ENCODE results near the gene CBX8. TPM values are rescaled to one million over a fixed set of nuclear protein-coding genes. Genes with fewer than 3 reads are reported as not detected.
A peak's percentile ranks its signal among the peaks of the same experiment; 100 is the strongest.

The CBX8 gene
- total RNA-seq, 1 donor from 2014 or later = 16.0 TPM

- H3K27ac Mint-ChIP-seq = no peak overlapping the region
- peaks cover 29% of the 10 kb centered on the region for H3K4me1 Mint-ChIP-seq (ENCODE audit: unreplicated experiment)
- DNase-seq (ENCODE audit: extremely low spot score, unreplicated experiment) = no peak
- peaks cover 3% of the 10 kb centered on the region for H3K9me3 Mint-ChIP-seq
- peaks cover 6% of the 10 kb centered on the region for H3K36me3 Mint-ChIP-seq
- no peak for TF ChIP-seq CTCF (conservative IDR thresholded peaks at IDR 0.05)
- peaks cover 21% of the 10 kb centered on the region for H3K27me3 Mint-ChIP-seq
- no peak overlapping the region for H3K4me3 Mint-ChIP-seq
Observed at GRCh38 chr17:79829457-79829856, 32.6 kb upstream of the CBX8 start.

- H3K36me3 Mint-ChIP-seq = peaks cover 6% of the 10 kb centered on the region
- peak overlapping the region; percentile 26 for H3K27ac Mint-ChIP-seq
- peaks cover 23% of the 10 kb centered on the region for H3K27me3 Mint-ChIP-seq
- peaks cover 31% of the 10 kb centered on the region for H3K4me1 Mint-ChIP-seq (ENCODE audit: unreplicated experiment)
- no peak for DNase-seq (ENCODE audit: extremely low spot score, unreplicated experiment)
- no peak overlapping the region for H3K4me3 Mint-ChIP-seq
- peaks cover 5% of the 10 kb centered on the region for H3K9me3 Mint-ChIP-seq
- TF ChIP-seq CTCF (conservative IDR thresholded peaks at IDR 0.05) = no peak
Observed at GRCh38 chr17:79829004-79829403, 32.1 kb upstream of the CBX8 start.

- Mint-ChIP-seq H3K4me3 (peak overlapping the region; percentile 17), H3K9me3 (peaks cover 5% of the 10 kb centered on the region), H3K27ac (no peak overlapping the region), H3K27me3 (peaks cover 26% of the 10 kb centered on the region), H3K36me3 (no peaks in the 10 kb centered on the region), H3K4me1 (ENCODE audit: unreplicated experiment) (peaks cover 25% of the 10 kb centered on the region)
- no peak for DNase-seq (ENCODE audit: extremely low spot score, unreplicated experiment)
- TF ChIP-seq CTCF (conservative IDR thresholded peaks at IDR 0.05) = no peak
Observed at GRCh38 chr17:79826841-79827578, 30.1 kb upstream of the CBX8 start.

- no peak for TF ChIP-seq CTCF (conservative IDR thresholded peaks at IDR 0.05)
- H3K4me3 Mint-ChIP-seq = peak overlapping the region; percentile 17
- no peak overlapping the region for H3K27ac Mint-ChIP-seq
- H3K4me1 Mint-ChIP-seq (ENCODE audit: unreplicated experiment) = peaks cover 25% of the 10 kb centered on the region
- peaks cover 5% of the 10 kb centered on the region for H3K9me3 Mint-ChIP-seq
- no peaks in the 10 kb centered on the region for H3K36me3 Mint-ChIP-seq
- H3K27me3 Mint-ChIP-seq = peaks cover 28% of the 10 kb centered on the region
- DNase-seq (ENCODE audit: extremely low spot score, unreplicated experiment) = no peak
Observed at GRCh38 chr17:79826204-79826680, 29.4 kb upstream of the CBX8 start.

- DNase-seq (ENCODE audit: extremely low spot score, unreplicated experiment) = no peak
- Mint-ChIP-seq H3K4me1 (ENCODE audit: unreplicated experiment) (peaks cover 25% of the 10 kb centered on the region), H3K4me3 (no peak overlapping the region), H3K9me3 (peaks cover 5% of the 10 kb centered on the region), H3K36me3 (no peaks in the 10 kb centered on the region), H3K27ac (no peak overlapping the region), H3K27me3 (peaks cover 34% of the 10 kb centered on the region)
- no peak for TF ChIP-seq CTCF (conservative IDR thresholded peaks at IDR 0.05)
Observed at GRCh38 chr17:79825580-79825921, 28.7 kb upstream of the CBX8 start.
